ENCODE measurements around the gene CSPG4.
"Not testable (repeated sequence)": the region's sequence is repeated elsewhere in the genome, so short reads cannot be mapped to it uniquely, and the experiment has no call there.

Gene CSPG4

DNA sequence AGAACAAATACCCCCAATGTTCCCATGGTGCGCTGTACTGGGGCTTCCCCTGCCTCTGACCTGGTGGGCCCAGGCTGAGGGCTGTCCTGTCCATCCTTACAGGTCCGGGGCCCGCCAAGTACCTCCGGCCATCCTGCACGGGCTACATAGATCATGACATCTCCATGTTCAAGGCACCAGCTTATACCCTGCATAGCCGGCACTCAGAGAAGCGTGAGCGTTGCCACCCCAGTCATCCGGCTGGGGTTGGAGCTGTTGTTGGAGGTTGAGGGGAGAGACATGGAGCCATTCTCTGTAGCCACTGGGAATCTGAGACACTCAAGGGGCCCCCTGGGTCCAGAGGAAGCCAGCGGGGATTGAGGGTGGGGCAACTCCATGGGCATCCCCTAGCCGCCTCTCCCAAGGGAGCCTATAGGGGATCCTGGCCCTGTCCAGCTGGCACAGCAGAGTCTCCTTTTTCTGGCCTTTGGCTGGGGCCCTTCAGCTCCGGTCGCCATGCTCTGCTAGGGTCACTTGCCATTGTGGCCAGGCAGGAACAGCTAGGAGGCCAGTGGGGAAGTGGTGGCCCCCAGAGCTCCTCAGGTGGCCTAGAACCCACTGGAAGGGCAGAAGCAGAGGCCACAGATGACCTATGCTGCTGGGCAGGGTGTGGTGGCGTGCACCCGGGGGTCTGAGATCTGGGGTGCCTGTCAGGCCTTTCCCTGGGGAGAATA lies 12.5 kb upstream of the CSPG4 start:
- in situ Hi-C loops (cut with MboI; ENCODE audit: low sequenced_read_pairs) = no loop called here

DNA sequence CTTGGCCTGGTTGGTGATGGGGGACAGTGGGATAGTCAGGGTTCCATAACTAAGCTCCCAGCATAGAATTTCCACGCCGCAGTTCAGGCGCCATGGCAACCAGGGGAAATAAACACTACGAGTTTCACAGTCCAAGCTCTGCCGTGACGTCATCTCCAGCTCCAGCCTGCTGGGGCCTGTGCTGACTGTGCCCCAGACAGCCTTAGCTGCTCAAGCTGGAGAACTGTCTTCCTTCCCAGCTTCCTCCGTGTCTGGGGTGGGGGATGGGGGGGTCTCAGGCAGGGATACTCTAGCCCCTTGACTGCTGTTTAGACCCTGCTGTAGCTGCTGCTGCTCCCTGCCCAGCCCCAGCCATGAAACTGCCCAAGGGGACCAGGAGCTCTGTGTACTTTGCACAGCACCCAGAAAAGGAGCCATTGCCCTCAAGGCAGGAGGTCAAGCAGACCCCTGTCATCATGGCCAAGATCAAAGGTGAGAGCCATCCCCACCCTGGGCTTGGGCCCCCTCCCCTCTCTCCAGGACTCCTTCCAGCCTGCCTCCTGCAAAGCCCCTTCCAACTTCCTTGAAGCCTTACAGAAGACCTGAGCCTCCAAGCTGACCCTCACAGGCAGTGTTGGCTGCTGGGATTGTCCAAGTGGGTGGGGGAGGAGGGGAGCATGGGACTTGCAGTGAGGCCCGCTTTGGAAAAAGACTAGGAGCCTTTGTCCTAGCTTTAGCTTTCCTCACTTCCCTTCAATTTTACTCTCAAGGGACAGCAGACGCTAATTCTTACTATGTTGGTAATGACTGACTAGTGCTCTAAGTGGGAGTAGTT lies 11.4 kb upstream of the CSPG4 start:
- in situ Hi-C loops (cut with MboI; ENCODE audit: low sequenced_read_pairs) = no loop called here

DNA sequence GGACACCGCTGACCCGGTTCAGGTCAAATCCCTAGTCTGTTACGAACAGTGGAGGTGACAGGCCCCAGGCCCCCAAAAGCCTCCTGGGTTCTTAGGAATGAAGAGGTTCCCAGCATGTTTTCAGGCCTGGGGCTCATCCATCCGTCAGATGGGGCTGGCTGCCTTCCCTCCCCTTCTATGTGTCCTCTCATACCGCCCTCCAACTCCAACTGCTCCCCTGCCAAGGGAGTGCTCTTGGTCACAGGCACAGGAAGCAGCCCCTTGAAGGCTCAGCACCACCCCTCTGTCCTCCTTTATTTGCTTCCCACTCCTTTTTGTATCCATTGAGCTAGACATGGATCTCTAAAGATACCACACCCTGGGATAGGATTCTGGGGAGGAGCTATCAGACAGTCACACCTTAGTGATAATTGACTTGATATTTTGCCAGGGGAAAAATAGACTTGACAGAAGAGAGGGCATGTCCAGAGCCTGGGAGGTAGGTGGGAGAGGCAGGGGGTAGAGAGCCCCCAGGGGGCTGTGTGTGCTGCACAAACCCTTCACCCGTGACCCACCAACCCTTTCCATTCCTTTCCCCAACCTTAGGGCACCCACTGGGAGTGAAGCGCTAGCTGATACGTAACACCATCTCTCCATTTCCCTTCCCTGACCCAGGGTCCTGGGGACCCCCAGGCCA lies 10.7 kb upstream of the CSPG4 start:
- in situ Hi-C loops (cut with MboI; ENCODE audit: low sequenced_read_pairs) = no loop called here

DNA sequence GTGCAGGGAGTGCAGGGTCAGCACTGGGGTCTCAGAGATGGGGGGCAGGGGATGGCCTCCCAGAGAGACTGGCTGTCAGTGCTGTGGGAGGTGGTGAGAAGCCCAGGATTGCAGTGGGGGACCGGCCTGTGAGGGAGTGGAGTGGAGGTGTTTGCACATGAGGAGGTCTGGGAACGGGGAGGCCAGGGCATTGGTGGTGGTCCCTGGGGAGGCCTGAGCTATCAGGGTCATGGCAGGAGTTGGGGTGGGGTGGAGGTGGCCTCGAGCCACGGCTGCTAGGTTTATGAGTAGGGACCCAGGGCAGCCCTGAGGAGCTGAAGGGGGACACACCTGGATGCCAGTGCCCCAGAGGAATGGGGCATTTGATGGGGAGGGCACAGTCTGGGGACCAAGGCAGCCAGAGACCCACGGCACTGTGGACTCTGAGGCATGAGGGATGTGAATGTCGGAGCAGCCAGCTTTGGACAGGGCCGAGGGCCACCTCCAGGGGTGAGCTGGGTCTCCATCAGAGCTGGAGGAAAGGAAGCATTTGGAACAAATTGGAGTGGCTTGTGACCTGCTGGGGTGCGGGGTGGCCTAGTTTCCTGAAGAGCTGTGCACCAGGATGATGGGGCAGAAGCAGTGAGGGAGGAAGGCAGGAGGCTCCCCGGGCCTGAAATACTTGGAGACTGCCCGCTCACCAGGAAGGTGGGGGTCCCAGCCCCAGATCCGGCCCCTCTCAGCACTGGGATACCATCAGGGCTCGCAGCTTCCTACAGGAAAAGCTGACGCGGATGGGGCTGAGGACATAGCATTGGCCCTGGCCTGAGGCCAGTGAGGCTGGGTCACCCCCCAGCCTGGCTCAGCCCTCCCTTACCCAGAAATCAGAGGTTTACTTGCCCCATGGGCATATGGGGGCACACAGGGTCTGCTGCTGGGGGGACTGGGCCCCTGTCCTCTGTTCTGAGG lies 9.5 kb upstream of the CSPG4 start:
- in situ Hi-C loops (cut with MboI; ENCODE audit: low sequenced_read_pairs) = no loop called here

DNA sequence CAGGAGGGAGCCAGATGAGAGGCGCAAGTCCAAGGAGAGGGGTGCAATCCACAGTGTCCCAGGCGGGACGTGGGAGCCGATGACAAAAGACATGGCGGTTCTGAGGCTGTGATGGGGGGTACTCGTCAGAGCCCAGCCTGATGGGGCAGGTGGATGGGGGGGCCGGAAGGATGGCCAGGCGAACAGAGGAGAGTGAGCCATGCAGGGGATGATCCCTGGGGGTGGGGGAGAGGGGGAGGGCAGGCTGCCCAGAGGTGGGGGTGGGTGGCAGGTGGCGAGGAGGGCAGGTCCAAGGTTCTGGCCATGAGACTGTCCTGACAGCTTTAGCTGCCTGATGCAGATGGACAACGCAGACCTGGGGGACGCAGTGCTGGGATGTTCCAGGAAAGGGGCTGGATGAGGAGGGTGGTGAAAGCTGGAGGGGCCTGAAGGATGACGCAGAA lies 8.9 kb upstream of the CSPG4 start:
- in situ Hi-C loops (cut with MboI; ENCODE audit: low sequenced_read_pairs) = no loop called here

DNA sequence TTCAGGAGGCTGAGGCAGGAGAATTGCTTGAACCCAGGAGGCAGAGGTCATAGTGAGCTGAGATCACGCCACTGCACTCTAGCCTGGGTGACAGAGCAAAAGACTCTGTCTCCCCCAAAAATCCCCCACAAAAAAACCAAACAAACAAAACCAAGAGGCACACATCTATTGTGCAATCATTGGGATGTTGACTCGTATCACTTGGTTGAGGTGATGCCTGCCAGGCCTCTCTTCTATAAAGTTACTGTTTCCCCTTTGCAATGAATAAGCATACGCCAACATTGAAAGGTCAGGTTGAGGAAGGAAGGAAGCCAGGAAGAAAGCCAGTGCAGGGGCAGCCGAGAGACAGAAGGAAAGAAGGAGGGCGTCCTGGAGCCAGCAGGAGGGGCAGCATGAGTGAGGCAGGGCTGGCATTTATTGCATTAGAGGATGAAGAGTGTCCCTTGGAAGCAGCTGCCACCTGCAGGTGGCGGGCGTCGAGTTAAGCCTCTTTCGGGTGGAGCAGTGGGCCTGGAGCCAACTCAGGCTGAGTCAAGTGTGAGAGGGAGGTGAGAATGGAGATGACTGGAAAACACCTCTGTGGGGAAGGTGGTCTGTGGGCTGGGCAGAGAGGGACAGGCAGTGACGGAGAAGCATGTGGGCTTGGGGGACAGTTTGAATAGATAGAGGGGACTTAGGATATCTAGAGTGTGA lies 8.3 kb upstream of the CSPG4 start:
- in situ Hi-C loops (cut with MboI; ENCODE audit: low sequenced_read_pairs) = no loop called here

DNA sequence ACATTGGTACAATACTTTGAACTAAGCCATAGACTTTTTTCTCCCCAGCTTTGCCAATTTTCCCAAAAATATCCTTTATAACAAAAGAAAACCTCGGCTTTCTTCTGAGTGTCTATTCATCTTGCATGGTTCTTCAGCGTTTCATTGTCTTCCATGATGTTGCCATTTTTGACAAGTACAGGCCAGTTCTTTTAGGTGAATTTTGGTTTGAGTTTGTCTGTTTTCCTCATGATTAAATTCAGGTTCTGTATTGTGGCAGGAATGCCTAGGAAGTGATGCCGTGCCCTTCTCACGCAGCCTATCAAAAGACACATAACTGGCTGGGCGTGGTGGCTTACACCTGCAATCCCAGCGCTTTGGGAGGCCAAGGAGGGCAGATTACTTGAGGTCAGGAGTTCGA lies 7.6 kb upstream of the CSPG4 start:
- in situ Hi-C loops (cut with MboI; ENCODE audit: low sequenced_read_pairs) = no loop called here

DNA sequence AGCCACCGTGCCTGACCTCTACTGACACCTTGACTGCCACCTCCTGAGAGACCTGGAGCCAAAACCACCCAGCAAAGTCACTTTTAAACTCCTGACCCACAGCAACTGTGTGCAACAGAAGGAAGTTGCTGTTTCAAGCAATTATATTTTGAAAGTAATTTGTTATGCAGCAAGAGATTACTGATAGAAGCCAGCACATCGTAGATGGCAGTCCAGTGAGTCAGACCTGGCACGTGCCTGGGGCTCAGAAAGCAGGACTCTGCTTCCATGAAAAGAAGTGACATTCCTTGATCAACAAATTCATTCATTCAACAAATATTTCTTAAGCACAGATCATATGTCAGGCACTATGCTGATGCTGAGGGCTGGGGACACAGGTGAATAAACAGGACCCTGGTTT lies 5.7 kb upstream of the CSPG4 start:
- in situ Hi-C loops (cut with MboI; ENCODE audit: low sequenced_read_pairs) = no loop called here

DNA sequence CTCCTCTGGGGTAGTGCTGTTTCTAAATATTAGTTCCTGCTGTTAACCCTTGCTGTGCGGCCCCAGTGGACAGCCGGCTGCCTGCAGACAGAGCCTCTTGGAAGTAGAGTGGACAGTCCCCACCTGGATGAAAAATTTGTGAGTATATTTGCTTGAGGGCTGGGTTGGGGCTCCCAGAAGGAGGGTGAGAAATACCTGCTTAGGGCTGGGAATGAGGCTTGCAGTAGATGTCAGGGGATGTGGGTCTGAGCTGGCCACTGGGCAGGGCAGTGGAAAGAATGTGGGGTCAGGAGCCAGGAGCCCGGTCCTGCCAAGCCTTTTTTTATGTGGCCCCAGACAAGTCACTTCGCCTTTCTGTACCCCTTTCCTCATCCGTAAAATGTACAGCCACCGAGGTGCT lies 4.4 kb upstream of the CSPG4 start:
- in situ Hi-C loops (cut with MboI; ENCODE audit: low sequenced_read_pairs) = not testable (repeated sequence)

DNA sequence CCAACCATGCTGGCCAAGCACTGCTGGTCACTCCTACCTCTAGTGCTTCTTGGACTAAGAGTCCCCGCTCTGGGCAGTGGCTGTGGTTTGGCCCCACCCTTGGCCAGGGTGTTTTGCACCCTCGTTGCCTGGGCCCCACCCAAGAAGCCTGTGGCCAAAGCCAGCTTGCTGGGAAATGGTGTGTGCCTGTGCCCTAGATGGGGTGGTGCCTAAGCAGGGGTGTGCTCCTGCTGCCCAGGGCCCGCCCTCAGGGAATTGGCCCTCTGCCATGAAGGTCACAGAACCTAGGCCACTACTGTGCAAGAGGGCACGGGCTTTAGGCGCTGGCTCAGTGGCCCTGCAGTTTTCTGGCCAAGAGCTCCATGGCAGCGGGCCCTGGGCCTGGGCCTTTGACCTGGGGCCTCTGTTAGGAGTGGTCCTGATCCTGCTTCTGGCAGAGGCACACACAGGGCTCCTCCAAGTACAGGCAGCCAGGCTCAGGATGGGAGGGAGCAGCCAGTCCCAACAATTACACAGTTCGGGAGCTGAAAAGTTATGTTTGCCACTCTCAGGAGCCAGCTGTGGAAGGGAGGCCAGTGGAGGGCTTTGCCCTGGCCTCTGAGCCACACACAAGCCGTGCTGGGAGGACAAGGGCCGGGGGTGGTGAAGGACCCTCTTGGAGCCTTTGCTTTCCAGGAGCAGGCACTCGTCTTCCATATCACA lies 3.8 kb upstream of the CSPG4 start:
- in situ Hi-C loops (cut with MboI; ENCODE audit: low sequenced_read_pairs) = not testable (repeated sequence)

DNA sequence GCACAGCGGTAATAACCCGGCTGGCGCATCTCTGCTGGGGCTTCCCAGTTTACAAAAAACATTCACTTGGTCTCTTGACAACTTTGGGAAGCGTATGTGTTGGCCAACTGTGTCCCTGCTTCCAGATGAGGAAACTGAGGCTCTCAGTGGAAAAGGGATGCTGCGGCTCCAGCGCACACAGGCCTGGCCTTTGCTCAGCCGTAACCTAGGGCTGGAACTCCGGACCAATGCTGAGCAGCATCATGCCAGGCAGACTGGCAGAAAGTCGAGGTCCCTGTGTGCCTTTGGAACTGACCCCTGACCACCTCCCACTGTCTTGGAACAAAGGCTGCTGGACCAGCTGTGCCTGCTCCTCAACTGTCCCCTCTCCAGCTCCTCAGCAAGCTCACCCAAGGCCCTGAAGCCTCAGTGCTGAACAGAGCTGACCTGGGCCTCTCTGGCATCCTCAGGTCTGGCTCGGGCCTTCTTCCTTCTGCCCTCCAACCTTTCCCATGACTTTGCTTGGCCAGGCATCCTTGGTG lies 2.7 kb upstream of the CSPG4 start:
- in situ Hi-C loops (cut with MboI; ENCODE audit: low sequenced_read_pairs) = not testable (repeated sequence)

DNA sequence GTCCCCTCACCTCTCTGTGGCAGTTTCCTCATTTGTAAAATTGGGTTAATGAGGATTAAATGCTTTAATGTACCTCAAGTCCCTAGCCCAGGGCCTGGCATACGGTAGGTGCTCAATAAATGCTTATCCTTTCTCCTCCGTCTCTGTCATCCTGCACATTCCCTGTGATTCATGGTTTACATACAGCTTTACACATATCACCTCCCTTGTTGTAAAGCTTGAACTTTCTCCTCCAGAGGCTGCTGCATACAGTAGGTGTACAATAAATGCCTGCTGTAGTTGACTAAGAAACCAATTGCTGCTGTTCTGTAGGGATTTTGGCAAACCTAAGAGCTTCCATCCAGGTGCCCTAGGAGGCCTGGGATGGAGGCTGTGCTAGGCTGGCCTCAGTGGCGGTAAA lies 1.5 kb upstream of the CSPG4 start:
- in situ Hi-C loops (cut with MboI; ENCODE audit: low sequenced_read_pairs) = no loop called here

DNA sequence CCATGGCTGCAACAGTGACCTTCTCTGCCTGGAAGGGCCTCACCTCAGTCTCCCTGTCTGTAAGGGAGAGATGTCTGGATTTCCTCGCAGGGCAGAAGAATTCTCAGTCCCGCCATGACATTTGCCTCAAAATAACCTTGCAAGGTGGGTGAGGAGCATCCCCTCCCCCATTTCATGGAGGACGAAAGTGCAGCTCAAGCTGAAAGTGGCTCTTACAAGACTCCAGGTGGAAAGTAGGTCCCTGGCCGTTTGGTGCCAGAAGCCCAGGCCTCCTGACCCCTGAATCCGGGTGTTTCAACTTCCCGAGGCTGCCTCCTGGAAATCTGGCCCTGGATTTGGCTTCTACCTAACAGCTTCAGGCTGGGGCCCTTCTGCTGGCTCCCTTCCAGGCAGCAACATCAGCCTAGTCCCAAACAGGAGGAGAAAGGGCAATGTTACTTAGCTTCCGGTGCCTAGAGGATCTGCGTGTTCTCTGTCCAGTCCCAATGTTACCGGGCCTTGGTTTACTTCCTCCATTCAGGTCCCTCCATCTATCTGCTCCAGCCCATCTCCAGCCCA lies 769 bp upstream of the CSPG4 start:
- in situ Hi-C loops (cut with MboI; ENCODE audit: low sequenced_read_pairs) = no loop called here

DNA sequence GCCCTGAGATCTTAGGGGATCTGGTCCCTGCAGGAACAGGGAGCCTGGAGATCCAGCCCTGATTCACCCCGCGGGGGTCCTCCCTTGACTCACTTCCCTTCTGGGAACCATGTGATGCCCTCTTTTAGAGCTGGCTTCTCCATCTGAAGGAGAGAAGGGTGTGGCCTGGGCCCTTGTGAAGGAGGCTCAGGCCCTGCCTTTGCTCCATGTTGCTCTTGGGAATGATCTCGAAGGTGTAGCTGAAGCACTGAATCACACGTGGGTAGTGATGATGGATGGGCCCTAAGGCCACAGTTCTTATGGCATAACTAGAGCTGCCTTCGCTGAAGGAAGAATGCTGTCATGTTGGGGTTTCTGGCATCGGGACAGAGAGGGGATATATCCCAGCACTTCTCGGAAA lies 1.2 kb downstream of the CSPG4 start:
- in situ Hi-C loops (cut with MboI; ENCODE audit: low sequenced_read_pairs) = not testable (repeated sequence)

DNA sequence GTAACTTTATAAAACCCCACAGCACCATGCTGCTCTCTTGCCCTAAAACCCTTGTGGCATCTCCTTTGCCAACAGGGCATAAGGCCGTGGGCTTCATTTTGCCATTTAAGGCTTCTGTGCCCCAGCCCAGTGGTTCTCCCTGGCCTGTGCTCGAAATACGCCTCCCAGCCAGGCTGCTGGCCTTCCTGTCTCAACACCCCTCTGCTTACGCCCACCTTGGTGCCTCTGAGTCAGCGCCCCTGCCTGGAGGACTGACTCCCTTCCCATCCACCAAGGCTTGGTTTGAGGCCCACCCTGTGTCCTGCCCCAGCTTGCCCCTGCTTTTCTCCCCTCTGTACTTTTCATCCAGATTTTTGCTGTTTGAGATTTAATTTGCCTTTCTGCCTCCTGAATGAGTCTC lies 1.8 kb downstream of the CSPG4 start:
- in situ Hi-C loops (cut with MboI; ENCODE audit: low sequenced_read_pairs) = not testable (repeated sequence)

DNA sequence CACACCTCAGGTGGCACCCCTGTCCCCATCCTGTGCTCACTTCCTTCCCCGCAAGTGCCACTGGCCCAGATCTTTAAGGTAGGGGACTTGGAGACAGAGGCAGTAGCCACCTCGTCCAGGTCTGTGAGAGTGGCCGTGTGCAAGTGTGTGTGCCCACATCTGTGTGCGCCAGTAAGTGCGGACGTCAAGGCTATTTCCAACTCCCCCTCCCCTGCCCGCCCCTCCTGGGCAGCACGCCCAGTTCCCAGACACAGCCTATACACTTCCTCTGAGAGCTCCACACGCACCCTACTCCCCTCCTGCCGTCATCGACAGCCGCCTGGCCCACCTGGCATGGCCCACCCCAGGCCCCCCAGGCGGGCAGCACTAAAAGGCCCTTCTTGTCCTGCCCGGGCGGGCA lies 3.2 kb downstream of the CSPG4 start:
- in situ Hi-C loops (cut with MboI; ENCODE audit: low sequenced_read_pairs) = not testable (repeated sequence)

DNA sequence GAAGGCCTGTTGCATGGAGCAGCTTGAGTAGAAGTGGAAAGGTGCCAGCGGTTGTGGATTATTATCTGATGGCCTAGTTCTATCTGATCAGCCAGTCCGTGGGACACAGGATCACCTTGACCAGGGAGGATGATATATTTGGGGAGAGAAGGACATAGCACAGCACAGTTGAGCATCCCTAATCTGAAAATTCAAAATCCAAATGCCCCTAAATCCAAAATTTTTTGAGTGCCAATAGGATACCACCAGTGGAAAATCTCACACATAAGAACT lies 6.0 kb downstream of the CSPG4 start:
- in situ Hi-C loops (cut with MboI; ENCODE audit: low sequenced_read_pairs) = no loop called here

DNA sequence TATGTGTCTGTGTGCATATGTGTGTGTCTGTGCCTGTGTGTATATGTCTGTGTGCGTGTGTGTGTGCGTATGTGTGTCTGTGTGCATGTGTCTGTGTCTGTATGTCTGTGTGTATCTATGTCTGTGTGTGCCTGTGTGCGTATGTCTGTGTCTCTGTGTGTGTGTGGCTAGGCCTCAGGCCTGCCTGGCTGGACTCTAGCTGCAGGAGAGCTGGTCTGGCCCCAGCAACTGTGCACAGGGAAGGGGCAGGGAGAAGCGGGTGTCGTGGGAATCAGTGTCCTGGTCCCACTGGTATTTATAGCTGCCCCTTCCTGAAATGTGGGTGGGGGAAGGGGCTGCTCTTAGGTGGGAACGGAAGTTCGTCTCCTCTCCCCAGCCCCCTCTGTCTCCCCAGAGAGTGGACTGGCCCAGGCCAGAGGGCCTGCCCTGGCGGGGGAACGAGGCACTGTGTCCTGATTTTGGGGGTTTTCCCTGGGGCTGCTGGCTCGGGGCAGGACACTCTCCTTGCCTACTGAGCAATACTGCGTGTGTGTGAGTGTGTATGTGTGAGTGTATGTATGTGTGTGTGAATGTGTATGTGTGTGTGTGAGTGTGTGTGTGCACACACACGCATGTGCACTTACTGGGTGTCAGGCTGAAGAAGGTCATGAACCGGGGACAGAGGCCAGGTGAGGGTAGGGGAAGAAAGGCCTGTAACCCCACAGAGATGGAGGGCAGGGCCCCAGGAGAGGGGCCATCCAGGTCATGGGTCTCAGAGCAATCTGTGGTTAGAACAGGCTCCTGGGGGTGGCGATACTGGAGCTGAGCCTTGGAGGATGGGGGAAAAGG lies 6.6 kb downstream of the CSPG4 start:
- in situ Hi-C loops (cut with MboI; ENCODE audit: low sequenced_read_pairs) = no loop called here

Measured in hTERT RPE-1 (cell line).